Measurements from ENCODE around the gene BOLA3.
A peak's percentile ranks its signal among the peaks of the same experiment; 100 is the strongest.
"Not testable (repeated sequence)": the region's sequence is repeated elsewhere in the genome, so short reads cannot be mapped to it uniquely, and the experiment has no call there.

The BOLA3 gene, protein sequence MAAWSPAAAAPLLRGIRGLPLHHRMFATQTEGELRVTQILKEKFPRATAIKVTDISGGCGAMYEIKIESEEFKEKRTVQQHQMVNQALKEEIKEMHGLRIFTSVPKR

DNA sequence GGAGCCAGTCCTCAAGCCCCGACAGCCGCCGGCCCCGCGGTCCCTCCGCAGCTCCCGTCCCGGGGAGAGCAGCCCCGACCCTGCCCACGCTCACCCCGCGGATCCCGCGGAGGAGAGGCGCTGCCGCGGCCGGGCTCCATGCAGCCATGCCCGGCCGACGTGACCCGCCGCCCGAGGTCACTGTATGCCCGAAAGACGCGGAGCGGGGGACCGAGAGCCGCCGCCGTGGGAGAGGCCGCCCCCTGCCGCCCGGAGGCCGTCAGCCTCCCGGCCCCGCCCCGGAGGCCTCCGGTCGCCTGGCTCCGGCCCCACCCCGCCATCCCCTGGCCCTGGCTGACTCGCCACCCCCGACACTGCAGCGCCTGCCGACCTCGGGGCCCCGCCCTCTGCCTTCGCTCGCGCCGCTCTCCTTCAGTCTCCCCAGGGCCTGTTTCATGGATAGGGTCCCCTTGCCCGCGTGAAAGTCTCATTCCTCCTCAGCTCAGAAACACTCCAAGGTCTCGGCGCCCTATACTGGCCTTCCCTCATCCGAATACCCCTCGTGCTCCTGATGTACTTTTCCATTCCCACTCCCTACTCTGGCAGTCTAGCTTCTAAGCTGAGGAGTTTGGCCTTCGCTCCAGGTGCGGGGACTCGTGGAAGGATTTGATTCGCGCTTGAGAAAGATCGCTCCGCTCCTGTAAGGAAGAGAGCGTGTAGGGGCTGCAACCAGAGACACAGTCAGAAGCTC is at the start of gene BOLA3:
TSS of gene BOLA3 (minus strand) at position 186 of the 730 bp plus-strand sequence. CDS start at position 148, 38 bp downstream.
- peak; percentile 96 for DNase-seq (ENCODE audit: insufficient read length, low spot score)

DNA sequence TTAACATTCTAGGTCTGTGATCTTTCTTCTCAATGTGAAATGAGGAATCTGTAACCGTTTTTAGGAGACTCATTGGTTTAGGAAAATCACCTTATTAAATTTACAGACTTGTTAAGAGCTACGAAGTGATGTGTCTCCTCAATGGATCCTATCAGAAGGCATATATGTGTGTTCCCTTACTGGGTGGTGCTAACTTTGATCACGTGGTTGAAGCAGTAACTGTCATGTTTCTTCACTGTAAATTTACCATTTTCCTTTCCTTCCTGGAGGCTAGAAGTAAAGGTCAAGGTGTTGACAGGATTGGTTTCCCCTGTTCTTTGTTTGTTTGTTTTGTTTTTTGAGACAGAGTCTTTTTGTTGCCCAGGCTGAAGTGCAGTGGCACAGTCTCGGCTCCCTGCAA is 49.3 kb upstream of the BOLA3 start:
- DNase-seq (ENCODE audit: insufficient read length, low spot score) (no peak), FAIRE-seq (no peak)

More for the DNA sequence above, at the start of gene BOLA3:
- peak; percentile 66 for FAIRE-seq

DNA sequence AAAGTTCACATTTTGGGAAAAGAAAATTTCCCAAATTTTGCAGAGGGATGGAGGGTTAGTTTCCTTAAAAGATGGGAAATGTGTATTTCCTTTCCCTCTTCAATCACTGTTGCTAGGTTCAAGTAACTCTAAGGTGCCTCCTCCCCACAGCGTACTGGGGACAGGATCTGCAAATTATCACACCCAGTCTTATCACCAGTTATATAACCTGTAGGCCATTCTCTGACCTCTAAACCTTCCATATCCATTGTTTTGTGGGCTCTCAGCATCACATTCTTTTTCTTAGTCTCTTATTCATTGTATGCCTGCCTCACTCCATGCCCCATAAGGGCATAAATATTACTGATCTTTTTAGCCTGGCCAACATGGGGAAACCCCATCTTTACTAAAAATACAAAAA is 47.1 kb upstream of the BOLA3 start:
- FAIRE-seq (no peak), DNase-seq (ENCODE audit: insufficient read length, low spot score) (no peak)

DNA sequence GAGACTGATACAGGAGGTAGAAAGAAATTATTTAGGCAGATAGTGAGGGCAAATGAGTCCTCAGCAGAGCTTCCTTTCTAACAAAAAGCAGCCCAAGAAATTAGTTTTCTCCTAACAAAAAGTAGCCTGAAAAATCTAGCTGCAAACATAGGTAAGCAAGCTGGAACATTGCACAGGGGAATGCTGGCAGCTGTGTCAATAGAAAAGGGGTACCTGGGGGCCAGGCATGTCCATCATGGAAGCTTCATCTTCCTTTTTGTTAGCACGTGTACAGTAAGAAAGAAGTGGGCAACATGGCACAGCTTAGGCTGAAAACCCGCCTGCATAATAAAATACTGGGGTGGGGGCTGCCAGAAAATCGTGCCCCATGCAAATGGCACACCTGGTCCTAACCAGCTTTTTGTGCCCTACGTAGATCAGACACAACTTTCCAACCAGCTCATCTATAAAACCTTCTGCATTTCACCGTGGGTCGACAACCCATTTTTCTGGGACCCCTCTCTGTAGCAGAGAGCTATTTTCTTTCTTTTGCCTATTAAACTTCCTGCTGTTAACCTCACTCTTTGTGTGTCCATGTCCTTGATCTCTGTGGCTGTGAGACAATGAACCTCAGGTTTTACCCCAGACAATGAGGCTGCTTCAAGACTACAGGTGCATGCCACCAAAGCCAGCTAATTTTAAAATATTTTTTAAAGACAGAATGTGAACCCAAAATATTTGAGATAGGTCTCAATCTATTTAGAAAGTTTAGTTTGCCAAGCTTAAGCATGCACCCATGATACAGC is 44.1 kb upstream of the BOLA3 start:
- FAIRE-seq: no peak
- no peak for DNase-seq (ENCODE audit: insufficient read length, low spot score)

DNA sequence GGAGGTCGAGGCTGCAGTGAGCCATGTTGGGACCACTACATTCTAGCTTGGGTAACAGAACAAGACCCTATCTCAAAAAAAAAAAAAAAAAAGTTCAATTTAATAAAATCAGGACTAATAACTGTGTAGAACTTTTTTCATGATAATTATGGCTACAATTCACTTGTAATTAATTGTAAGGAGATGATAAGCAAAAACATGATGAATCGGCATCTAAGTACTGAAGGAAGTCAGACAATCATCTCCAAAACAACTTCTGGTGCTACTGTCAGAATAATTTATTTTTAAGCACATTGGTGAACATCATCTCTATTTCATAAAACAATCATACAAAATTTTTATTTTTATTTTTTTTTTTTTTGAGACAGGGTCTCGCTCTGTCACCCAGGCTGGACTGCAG is 41.0 kb upstream of the BOLA3 start:
- no peak for DNase-seq (ENCODE audit: insufficient read length, low spot score)
- no peak for FAIRE-seq

DNA sequence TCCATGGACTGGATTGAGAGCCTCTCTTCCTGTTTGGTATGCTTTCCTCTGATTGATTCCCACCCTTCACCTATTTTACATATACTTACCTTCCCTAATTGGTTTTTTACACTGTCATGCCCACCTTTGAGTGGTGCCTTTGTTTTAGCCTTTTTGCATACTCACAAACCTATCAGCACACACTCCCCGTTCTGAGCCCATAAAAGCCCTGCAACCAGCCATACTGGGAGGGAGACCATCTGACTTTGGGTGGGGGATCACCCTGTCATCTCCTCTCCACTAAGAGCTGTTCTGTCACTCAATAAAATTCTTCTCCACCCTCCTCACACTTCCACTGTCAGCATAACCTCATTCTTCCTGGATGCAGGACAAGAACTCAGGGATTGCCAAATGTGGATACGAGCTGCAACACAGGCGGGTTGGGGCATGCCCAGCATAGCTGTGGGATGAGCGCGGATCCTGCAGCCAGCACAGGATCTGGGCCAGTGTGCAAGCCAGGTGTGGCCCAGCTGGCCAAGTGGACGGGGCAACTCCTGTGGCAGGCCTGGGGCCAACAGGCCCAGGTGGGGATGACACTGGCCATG is 40.4 kb upstream of the BOLA3 start:
- peak; percentile 95 for FAIRE-seq
- peak; percentile 85 for DNase-seq (ENCODE audit: insufficient read length, low spot score)

DNA sequence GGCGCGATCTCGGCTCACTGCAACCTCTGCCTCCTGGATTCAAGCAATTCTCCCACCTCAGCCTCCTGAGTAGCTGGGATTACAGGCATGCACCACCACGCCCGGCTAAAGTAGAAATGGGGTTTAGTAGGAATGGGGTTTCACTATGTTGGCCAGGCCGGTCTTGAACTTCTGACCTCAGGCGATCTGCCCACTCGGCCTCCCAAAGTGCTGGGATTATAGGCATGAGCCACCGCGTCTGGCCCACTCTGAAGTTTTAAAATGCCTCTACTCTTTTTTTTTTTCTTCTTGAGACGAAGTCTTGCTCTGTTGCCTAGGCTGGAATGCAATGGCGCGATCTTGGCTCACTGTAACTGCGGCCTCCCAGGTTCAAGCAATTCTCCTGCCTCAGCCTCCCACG is 39.0 kb upstream of the BOLA3 start:
- not testable (repeated sequence) for DNase-seq (ENCODE audit: insufficient read length, low spot score); FAIRE-seq

DNA sequence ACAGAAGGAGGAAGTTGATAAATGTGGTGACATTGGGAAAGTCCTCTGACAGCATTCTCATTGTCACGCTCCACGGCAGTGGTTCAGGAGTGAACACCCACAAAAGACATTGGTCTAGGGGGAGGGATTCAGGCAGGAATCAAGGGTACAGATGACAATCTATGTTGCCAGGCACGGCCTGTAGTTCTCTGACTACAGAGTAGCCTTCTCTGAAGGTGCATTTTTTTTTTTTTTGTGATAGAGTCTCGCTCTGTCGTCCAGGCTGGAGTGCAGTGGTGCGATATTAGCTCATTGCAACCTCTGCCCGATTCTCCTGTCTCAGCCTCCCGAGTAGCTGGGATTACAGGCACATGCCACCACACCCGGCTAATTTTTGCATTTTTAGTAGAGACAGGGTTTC is 38.3 kb upstream of the BOLA3 start:
- FAIRE-seq (no peak), DNase-seq (ENCODE audit: insufficient read length, low spot score) (no peak)

DNA sequence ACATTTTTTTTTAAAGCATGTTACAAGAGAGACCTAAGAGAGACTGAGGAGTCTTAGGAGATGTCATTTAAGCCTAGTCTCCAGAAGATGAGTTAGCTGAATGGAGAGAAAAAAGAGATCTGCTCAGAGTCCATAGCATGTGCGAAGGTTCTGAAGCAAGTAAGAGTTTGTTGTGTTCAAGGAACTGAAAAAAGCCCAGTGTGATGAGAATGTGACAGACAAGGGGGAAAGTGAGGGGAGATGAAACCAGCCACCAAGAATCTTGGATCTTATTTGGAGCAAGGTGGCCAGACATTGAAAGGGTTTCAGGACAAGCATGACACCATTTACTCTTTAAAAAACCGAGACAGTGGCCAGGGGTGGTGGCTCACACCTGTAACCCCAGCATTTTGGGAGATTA is 36.2 kb upstream of the BOLA3 start:
- no peak for FAIRE-seq

DNA sequence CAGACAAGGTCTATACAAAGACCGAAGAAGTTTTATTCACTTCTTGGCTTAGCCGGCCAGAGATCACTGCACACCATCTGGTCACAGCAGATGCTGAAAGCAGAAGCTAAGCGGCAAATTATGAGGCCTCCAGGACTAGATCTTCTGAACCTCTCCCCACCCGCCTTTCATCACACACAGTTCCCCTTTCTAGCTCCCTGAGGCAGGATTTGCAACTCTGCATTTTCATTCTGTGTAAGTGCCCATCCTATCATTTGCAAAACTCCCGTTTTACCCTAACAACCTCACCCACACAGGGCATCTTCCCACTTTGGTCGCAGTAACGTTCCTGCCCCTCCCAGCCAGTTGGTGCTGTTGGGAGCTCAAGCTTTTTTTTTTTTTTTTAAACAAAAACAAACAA is 34.0 kb upstream of the BOLA3 start:
- DNase-seq (ENCODE audit: insufficient read length, low spot score) (no peak), FAIRE-seq (no peak)

More for the DNA sequence above, 36.2 kb upstream of the BOLA3 start:
- no peak for DNase-seq (ENCODE audit: insufficient read length, low spot score)

DNA sequence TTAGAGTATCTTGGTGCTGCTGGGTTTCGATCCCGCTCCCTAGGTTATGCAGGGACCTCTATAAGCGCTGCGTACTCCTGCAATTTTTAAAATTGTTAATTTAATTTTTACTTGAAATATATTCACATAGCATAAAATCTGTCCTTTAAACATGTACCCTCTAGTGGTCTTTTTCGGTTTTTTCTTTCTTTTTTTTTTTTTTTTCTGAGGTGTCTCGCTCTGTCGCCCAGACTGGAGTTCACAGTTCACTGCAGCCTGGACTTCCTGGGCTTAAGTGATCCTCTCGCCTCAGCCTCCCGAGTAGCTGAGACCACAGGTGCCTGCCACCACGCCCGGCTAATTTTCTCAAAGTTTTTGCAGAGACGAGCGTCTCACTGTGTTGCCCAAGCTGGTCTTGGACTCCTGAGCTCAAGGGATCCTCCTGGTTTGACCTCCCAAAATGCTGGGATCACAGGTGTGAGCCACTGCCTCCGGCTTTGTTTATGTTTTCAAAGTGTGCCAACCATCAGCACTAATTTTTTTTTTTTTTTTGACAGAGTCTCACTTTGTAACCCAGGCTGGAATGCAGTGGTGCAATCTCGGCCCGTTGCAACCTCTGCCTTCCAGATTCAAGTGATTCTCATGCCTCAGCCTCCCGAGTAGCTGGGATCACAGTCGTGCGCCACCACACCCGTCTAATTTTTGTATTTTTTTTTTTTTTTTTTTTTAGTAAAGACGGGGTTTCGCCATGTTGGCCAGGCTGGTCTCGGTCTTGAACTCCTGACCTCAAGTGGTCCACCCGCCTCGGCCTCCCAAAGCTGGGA is 31.6 kb upstream of the BOLA3 start:
- FAIRE-seq (no peak), DNase-seq (ENCODE audit: insufficient read length, low spot score) (no peak)

DNA sequence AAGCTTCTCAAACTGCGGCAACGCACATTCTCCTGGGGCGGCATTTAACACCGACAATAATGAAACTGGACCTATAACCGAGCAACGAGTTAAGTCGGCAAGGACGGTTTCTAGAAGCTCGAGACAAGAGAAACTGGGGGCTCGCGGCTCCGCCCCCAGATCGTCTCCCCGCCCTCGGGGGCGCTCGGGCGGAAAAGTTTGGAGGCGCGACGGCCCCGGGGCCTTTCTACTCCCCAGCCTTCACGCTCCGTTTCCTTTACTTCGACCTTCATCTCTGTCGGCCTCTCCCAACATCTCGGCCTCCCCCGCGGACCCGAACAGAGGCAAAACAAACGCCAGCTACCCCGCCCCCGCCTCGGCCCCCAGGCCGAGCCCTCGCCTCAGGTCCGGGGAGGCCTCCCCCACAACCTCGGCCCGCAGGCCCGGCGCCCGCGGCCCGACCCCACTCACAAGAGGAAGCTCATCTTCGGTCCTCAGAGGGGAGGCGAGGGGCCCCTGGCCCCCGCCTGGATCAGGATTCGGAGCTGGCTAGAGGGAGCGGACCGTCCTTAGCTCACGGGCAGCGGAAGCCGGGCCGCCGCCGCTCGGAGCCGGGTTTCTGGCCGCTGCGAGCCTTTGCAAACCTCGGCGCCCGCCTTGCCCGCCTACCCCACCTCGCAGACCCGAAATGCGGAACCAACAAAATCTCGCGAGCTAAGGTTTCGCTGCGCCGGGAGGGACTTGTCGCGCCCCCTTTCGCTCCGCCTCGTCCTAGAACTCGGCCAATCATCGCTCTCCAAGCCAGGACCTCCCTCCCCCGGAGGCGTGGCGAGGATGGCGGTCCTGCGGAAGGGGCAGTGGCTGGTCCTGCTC is 30.7 kb upstream of the BOLA3 start, which contains the start of gene MOB1A:
TSS of gene MOB1A (minus strand) at position 669 of the 852 bp plus-strand sequence. CDS start at position 464, 205 bp downstream.
- DNase-seq (ENCODE audit: insufficient read length, low spot score) (peak; percentile 97), FAIRE-seq (peak; percentile 92)

DNA sequence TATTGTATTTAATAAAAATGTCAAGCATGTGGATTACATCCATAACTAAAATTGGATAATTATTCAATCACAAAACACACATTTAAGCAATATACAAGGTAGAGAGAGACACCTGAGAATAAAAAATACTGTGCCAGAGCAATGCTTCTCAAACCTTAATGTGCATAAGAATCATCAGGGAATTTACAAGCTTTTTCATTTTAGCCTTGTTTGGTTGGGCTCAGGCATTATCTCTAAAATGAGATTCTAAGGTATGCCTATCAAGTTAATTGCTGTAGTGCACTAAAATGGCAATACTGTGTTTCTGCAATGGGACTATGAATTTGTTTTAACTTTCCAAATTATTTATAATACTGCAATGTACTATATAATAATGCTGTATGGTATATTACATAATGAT is 30.0 kb upstream of the BOLA3 start:
- no peak for FAIRE-seq
- no peak for DNase-seq (ENCODE audit: insufficient read length, low spot score)

DNA sequence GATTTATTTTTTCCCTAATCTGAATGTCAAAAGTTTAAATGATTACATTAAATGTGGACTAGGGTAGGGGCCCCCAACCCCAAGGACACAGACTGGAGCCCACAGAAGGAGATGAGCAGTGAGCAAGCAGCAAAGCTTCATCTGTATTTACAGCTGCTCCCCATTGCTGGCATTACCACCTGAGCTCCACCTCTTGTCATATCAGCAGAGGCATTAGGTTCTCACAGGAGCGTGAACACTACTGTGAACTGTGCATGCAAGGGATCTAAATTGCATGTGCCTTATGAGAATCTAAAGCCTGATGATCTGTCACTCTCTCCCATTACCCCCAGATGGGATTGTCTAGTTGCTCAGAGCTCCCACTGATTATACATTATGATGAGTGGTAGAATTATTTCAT is 27.2 kb upstream of the BOLA3 start:
- DNase-seq (ENCODE audit: insufficient read length, low spot score) (no peak), FAIRE-seq (no peak)

DNA sequence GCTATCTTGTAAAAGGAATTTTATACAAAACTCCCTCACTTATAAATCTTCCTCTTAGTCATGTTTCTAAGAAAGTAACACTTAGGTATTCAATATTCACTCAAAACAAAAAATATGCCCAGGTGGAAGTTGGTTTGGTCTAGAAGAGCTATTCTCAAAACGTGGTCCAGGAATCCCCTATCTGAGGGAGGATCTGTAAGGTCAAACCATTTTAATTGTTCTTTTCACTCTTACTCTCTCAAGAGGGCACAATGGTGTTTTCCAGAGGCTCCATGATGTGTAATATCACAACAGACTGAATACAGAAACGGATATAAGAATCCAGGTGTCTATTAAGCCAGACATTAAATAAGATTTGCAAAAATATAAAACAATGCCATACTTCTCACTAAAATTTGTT is 21.0 kb upstream of the BOLA3 start:
- no peak for DNase-seq (ENCODE audit: insufficient read length, low spot score)
- FAIRE-seq: no peak

DNA sequence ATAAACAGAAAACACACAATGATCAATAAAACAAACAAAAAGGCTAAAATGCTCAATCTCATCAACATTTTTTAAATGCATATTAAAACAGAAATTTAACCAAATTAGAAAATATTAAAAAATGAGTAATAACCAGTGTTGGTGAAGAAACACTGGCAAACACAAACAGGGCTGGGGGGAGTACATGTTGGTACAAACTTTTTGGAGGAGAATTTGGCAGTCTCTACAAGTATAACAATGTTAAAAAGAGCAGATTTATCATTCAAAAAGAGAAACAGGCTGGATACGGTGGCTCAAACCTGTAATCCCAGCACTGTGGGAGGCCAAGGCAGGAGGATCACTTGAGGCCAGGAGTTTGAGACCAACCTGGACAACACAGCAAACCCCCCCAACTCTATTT is 17.0 kb upstream of the BOLA3 start:
- DNase-seq (ENCODE audit: insufficient read length, low spot score) (no peak), FAIRE-seq (no peak)

DNA sequence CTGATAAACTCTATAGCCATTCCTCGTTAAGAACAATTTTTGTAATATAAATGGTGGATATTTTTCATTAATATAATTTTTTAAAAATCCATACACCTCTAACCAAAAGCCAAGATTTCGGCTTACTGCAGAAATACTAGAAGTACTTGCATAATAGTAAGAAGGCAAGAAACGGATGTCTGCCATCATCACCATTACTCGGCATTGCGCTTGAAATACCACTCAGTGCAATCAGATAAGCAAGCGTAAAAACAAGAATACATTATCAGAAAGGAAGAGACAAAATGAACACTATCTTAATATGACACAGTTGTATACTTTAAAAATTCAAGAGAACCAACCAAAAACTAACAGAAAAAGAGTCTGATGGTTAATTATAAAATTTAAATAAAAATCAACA is 15.2 kb upstream of the BOLA3 start:
- DNase-seq (ENCODE audit: insufficient read length, low spot score) (no peak), FAIRE-seq (no peak)

DNA sequence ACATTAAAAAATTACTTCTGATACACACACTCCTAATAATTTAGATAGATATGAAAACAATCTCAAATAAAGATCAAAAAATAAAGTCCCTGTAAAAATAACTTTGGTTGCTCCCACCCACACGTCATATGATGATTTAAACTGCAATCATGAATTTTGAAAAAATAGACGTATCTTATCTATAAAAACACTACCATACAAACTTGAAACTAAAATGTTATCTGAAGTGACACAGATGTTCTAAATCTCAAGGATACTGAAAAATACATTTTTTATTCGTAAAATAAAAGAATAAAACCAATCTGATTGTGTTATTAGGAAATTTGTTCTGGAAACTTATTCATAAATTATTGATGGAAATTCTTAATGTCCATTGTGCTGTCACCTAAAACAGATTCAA is 8.1 kb upstream of the BOLA3 start:
- DNase-seq (ENCODE audit: insufficient read length, low spot score): no peak
- FAIRE-seq: no peak

DNA sequence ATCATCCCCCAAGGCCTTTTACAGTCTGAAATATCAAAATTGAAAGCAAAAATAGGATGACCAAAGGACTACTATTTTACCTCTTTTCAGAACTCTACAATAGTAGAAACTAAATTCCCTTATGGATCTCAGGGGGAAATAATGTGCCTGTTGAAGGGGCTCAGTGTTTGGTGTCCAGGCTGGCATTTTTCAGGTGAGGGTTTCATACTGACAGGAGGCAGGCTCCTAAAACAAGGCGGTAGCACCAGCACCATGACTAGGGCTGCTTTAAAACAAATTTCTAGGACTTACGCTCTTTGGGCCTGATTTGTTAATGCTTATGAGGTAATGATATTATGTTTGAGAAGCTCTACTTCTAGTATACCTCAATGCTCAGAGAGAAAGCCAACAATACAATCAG is 5.2 kb upstream of the BOLA3 start:
- FAIRE-seq: no peak
- DNase-seq (ENCODE audit: insufficient read length, low spot score): no peak

Data from HTR-8/SVneo (cell line).